ENCODE results near the gene FTSJ3.
"Not testable (repeated sequence)": the region's sequence is repeated elsewhere in the genome, so short reads cannot be mapped to it uniquely, and the experiment has no call there.

Gene FTSJ3

DNA sequence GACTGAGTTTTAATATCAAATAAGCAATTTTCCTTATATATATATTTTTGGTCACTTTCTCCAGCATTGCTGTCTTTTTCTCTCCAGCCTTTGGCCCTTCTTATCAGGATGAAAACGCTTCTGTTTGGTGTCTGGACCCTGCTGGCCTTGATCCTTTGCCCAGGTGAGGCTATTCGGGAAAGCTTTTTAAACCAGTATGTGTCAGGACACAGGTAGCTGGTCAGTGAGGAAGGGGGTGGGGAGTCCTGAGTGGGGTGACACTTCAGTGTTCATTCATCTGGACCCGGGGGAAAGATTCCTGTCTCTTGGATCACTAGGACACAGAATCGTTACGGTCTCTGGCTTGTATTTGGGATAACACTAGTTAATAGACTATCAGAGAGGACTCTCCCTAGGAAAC, 27.2 kb upstream of the FTSJ3 start:
- in situ Hi-C loops (cut with HindIII; ENCODE audit: low pct_unique_long_range_greater_than_20kb, low sequenced_read_pairs), result no loop called here
- DNase-seq (ENCODE audit: low read depth in 1 of 2, low spot score in 1 of 2), result no peak
- no peak for TF ChIP-seq JUND (IDR thresholded peaks at IDR 0.05; ENCODE audit: low read depth)

GRCh38 chr17:63853260-63853659, 25.8 kb upstream of the FTSJ3 start:
- in situ Hi-C loops (cut with HindIII; ENCODE audit: low pct_unique_long_range_greater_than_20kb, low sequenced_read_pairs), result no loop called here
- DNase-seq (ENCODE audit: low read depth in 1 of 2, low spot score in 1 of 2), result no peak
- TF ChIP-seq JUND (IDR thresholded peaks at IDR 0.05; ENCODE audit: low read depth), result no peak

DNA sequence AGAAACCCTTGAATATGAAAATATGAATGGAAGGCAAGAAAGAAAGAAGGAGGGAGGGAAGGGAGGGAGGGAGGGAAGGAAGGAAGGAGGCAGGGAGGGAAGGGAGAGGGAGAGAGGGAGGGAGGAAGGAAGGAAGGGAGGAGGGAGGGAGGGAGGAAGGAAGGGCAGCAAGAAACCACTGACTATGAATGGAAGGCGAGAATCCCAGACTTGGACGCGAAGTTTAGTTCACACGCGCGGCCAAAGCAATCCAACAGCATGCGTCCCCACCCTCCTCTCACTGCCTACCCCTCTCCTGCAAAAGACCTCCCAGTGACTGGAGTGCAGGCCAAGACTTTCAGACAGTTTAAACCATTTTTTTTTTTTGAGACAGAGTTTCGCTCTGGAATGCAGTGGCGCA, 22.9 kb upstream of the FTSJ3 start:
- no peak for DNase-seq (ENCODE audit: low read depth in 1 of 2, low spot score in 1 of 2)
- no peak for TF ChIP-seq JUND (IDR thresholded peaks at IDR 0.05; ENCODE audit: low read depth)
- in situ Hi-C loops (cut with HindIII; ENCODE audit: low pct_unique_long_range_greater_than_20kb, low sequenced_read_pairs), result no loop called here

DNA sequence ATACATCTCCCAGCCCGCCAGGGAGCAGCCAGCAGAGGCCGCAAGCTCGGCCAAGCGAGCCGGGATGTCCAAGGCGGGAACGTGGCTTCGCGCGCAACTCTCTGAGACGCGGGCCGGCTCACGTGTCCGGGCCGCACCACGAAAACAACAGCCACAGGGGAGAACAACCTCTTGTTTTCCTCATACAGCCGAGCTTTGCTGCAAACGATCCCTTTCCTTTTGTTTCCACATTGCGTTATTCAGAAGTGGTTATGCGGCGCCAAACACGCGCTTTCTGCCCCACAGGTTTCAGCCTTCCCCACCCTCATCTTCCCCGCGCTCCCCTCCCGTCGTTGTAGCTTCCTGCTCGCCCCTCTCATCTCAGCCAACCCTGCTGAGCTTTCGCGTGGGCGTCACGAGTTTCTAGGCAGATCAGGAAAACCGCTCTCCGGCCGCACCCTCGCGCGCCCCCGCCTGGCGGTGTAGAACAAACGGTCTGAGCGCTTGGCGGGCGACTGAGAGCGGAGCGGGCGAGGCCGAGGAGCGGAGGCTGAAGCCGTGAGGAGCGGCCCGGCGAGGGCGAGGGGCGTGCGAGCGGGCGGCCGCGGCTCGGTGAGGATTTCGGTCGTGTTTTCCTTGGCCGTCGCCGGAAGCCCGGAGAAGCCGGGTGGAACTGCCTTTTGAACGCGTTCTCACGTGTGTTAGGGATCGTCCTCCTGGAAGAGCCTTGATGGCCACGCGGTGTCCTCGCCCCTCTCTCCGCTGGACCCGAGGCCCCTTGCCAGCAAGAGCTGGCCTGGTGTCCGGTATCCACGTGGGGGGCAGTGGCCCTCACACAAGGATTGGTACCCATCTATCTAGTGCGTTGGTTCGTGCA, 21.6 kb upstream of the FTSJ3 start:
- in situ Hi-C loops (cut with HindIII; ENCODE audit: low pct_unique_long_range_greater_than_20kb, low sequenced_read_pairs), result no loop called here
- no peak for DNase-seq (ENCODE audit: low read depth in 1 of 2, low spot score in 1 of 2)
- TF ChIP-seq JUND (IDR thresholded peaks at IDR 0.05; ENCODE audit: low read depth), result no peak

GRCh38 chr17:63847525-63848249, 20.2 kb upstream of the FTSJ3 start:
- no peak for DNase-seq (ENCODE audit: low read depth in 1 of 2, low spot score in 1 of 2)
- in situ Hi-C loops (cut with HindIII; ENCODE audit: low pct_unique_long_range_greater_than_20kb, low sequenced_read_pairs), result no loop called here
- no peak for TF ChIP-seq JUND (IDR thresholded peaks at IDR 0.05; ENCODE audit: low read depth)

- no peak for DNase-seq (ENCODE audit: low read depth in 1 of 2, low spot score in 1 of 2)
- no peak for TF ChIP-seq JUND (IDR thresholded peaks at IDR 0.05; ENCODE audit: low read depth)
- in situ Hi-C loops (cut with HindIII; ENCODE audit: low pct_unique_long_range_greater_than_20kb, low sequenced_read_pairs), result no loop called here
These were observed 18.0 kb upstream of the FTSJ3 start for GRCh38 chr17:63845509-63845908.

GRCh38 chr17:63843910-63844677, 16.6 kb upstream of the FTSJ3 start:
- in situ Hi-C loops (cut with HindIII; ENCODE audit: low pct_unique_long_range_greater_than_20kb, low sequenced_read_pairs), result no loop called here
- TF ChIP-seq JUND (IDR thresholded peaks at IDR 0.05; ENCODE audit: low read depth), result no peak
- DNase-seq (ENCODE audit: low read depth in 1 of 2, low spot score in 1 of 2), result no peak

DNA sequence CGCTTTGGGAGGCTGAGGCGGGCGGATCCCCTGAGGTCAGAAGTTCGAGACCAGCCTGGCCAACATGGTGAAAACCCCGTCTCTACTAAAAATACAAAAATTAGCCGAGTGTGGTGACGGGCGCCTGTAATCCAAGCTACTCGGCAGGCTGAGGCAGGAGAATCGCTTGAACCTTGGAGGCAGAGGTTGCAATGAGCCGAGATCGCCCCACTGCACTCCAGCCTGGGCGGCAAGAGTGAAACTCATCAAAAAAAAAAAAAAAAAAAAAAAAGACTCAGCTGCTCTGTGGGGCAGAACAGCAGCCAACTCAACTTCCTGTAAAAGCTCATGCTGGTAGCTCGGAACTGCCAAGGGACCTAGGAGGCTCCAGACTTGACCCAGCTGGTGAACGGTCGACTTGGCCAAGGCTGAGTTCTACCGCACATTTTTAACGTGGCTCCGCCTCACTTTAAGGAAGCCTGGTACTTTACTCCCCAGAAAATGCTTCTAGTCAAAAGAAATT, 16.0 kb upstream of the FTSJ3 start:
- DNase-seq (ENCODE audit: low read depth in 1 of 2, low spot score in 1 of 2), result peak in 1 of 2 experiments; percentile 27
- in situ Hi-C loops (cut with HindIII; ENCODE audit: low pct_unique_long_range_greater_than_20kb, low sequenced_read_pairs), result not testable (repeated sequence)

DNA sequence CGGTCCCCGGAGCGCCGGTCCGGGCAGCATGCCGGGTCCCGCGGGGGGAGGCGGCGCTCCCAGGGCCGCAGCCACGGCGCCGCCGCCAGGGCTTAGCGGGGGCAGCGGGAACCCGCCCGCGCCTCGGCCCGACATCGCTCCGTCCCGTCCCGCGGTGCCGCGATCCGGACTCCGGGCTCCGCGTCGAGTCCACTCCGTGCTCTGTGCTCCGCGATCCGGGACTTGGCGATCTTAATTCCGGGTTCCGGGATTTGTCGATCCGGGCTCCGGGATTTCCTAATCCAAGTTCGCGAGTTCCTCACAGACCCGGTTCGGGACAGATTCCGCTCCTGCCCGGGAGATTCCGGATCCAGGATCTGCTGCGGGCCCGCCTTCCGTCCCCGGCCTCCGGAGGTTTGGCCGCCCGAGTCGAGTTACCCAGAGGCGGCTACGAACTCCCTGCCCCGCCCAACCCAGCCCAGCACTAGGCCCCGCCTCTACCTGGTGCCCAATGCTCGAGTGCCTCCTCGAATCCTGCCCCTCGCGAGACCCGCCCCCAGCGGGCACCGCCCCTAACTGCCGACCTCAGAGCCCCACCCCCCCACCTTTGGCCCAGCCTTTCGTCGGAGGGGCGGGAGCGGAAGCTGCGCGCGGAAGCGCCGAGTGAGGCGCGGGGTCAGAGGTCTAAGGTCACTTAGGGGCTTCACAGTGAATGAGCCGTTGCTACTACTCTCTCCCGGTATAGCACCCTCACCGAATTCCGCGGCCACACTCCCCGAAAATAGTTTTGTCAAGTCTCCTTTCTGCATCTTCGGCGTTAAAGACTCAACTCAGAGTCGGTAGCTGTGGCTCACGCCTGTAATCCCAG, 15.3 kb upstream of the FTSJ3 start, which contains the start of gene SMARCD2:
SMARCD2 (minus strand) TSS at position 146 of the 847 bp plus-strand sequence; CDS start at position 135, 11 bp downstream.
- in situ Hi-C loops (cut with HindIII; ENCODE audit: low pct_unique_long_range_greater_than_20kb, low sequenced_read_pairs), result no loop called here
- DNase-seq (ENCODE audit: low read depth in 1 of 2, low spot score in 1 of 2), result peak; percentile 96 to 100
- peak; percentile 100 for TF ChIP-seq JUND (IDR thresholded peaks at IDR 0.05; ENCODE audit: low read depth)

GRCh38 chr17:63842173-63842539, 14.7 kb upstream of the FTSJ3 start:
- in situ Hi-C loops (cut with HindIII; ENCODE audit: low pct_unique_long_range_greater_than_20kb, low sequenced_read_pairs), result no loop called here
- no peak for DNase-seq (ENCODE audit: low read depth in 1 of 2, low spot score in 1 of 2)
- no peak for TF ChIP-seq JUND (IDR thresholded peaks at IDR 0.05; ENCODE audit: low read depth)

DNA sequence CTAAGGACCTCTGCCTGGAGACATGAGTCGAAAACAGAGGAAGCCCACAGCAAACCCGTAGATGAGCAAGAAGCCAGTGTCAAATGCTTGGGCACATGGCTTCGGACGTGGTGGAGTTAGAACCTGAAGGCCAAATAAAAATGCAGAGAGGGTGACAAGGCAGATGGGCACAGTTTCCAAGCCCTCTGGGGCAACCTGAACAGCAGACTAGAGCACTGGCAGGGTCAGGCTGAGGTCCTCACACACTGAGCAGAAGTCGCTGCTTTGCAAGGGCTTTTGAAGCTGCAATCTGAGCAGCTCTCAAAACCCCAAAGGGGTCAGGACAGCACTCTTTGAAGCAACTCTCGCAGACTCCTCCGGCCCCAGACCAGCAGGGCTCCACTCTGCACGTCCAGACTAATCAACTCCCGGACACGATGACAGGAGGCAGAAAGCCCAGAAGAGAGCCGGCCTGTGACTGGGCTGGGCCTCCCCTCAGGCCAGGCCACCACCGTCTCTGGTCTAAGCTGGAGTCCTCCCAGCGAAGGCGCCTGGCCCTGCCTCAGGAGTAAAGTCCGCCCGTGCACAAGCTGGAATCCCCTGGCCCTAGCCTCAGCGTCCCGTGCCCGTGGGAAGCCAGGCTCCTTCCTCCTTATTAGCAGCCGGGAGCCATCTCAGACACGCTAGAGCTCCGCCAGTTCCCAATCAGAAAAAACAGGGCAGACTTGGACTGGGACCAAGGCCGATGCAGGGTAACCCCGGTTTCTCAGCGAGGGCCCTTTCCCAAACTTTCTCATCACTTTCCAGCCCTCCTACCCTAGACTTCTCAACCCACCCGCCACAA, 14.1 kb upstream of the FTSJ3 start:
- in situ Hi-C loops (cut with HindIII; ENCODE audit: low pct_unique_long_range_greater_than_20kb, low sequenced_read_pairs), result no loop called here
- no peak for TF ChIP-seq JUND (IDR thresholded peaks at IDR 0.05; ENCODE audit: low read depth)
- DNase-seq (ENCODE audit: low read depth in 1 of 2, low spot score in 1 of 2), result peak in 1 of 2 experiments; percentile 47

Data from T47D (cell line).